Left forelimb (tissue), 1 donor: ENCODE results near the gene XAF1.
"Not testable (repeated sequence)": the region's sequence is repeated elsewhere in the genome, so short reads cannot be mapped to it uniquely, and the experiment has no call there.

Source experiments
- DNase-seq: peaks from one replicate; pipeline ENCODE4 v3.0.0-alpha.2; 2018; ENCODE audit warnings: low spot score

Gene XAF1

GRCh38 chr17:6755731-6756184 lies at the start of gene XAF1:
TSS of gene XAF1 (plus strand) at chr17:6756046. CDS start at chr17:6756079, 33 bp downstream.
- DNase-seq: no peak

GRCh38 chr17:6706499-6706898 lies 49.3 kb upstream of the XAF1 start:
- no peak for DNase-seq

GRCh38 chr17:6706996-6707395 lies 48.9 kb upstream of the XAF1 start:
- no peak for DNase-seq

GRCh38 chr17:6708357-6708961 lies 47.4 kb upstream of the XAF1 start:
- DNase-seq: no peak

- no peak for DNase-seq
Measured at GRCh38 chr17:6710317-6710716, 45.5 kb upstream of the XAF1 start.

- DNase-seq: no peak
Measured at GRCh38 chr17:6711081-6711674, 44.7 kb upstream of the XAF1 start.

- no peak for DNase-seq
Measured at GRCh38 chr17:6711681-6712057, 44.2 kb upstream of the XAF1 start.

GRCh38 chr17:6712058-6712853 lies 43.6 kb upstream of the XAF1 start:
- no peak for DNase-seq

GRCh38 chr17:6712854-6713129 lies 43.1 kb upstream of the XAF1 start:
- DNase-seq: no peak

- DNase-seq: no peak
Measured at GRCh38 chr17:6713130-6713917, 42.5 kb upstream of the XAF1 start, which contains the start of gene SLC13A5. TSS of gene SLC13A5 (minus strand) at chr17:6713369. CDS start at chr17:6713333, 36 bp downstream.

- DNase-seq: no peak
Measured at GRCh38 chr17:6713918-6714271, 42.0 kb upstream of the XAF1 start.

- DNase-seq: no peak
Measured at GRCh38 chr17:6714315-6714874, 41.5 kb upstream of the XAF1 start.

GRCh38 chr17:6716736-6717135 lies 39.1 kb upstream of the XAF1 start:
- no peak for DNase-seq

- no peak for DNase-seq
Measured at GRCh38 chr17:6721744-6722143, 34.1 kb upstream of the XAF1 start.

GRCh38 chr17:6724009-6724408 lies 31.8 kb upstream of the XAF1 start:
- no peak for DNase-seq

- no peak for DNase-seq
Measured at GRCh38 chr17:6729531-6729930, 26.3 kb upstream of the XAF1 start.

GRCh38 chr17:6746665-6747064 lies 9.2 kb upstream of the XAF1 start:
- not testable (repeated sequence) for DNase-seq

GRCh38 chr17:6748617-6749016 lies 7.2 kb upstream of the XAF1 start:
- no peak for DNase-seq

GRCh38 chr17:6749519-6749918 lies 6.3 kb upstream of the XAF1 start:
- no peak for DNase-seq

- DNase-seq: no peak
Measured at GRCh38 chr17:6752068-6752909, 3.6 kb upstream of the XAF1 start.

GRCh38 chr17:6753006-6753445 lies 2.8 kb upstream of the XAF1 start:
- no peak for DNase-seq
